Hepatocyte (in vitro differentiated cells): ENCODE results near the gene RNF208. TPM values are rescaled to one million over a fixed set of nuclear protein-coding genes. Genes with fewer than 3 reads are reported as not detected.

Source experiments
- DNase-seq: peaks from one replicate; pipeline ENCODE4 v3.0.0-alpha.2; 2016; ENCODE audit warnings: low spot score
- H2AFZ ChIP-seq: fragments of 200-600 bp; sonication (generic); 2 replicates; pipeline ENCODE4 v1.6.0; 2016; ENCODE audit warnings: antibody characterized with exemption, mild to moderate bottlenecking
- H3K27ac ChIP-seq: fragments of 200-600 bp; sonication (generic); 2 replicates; pipeline ENCODE4 v1.5.1; 2016; ENCODE audit warnings: mild to moderate bottlenecking
- H3K27me3 ChIP-seq: fragments of 200-600 bp; sonication (generic); 2 replicates; pipeline ENCODE4 v1.6.1; 2016
- H3K36me3 ChIP-seq: fragments of 200-600 bp; sonication (generic); replicated peaks from 2 replicates; pipeline ENCODE4 v1.5.1; 2016; ENCODE audit warnings: low read depth; ENCODE audit not compliant: insufficient read depth
- H3K4me1 ChIP-seq: fragments of 200-600 bp; sonication (generic); 2 replicates; pipeline ENCODE4 v1.5.1; 2016; ENCODE audit warnings: mild to moderate bottlenecking, moderate library complexity; ENCODE audit not compliant: insufficient read depth
- H3K4me2 ChIP-seq: fragments of 200-600 bp; sonication (generic); 2 replicates; pipeline ENCODE4 v1.6.0; 2016
- H3K4me3 ChIP-seq: fragments of 200-600 bp; sonication (generic); 2 replicates; pipeline ENCODE4 v1.5.1; 2016; ENCODE audit warnings: mild to moderate bottlenecking
- H3K79me2 ChIP-seq: fragments of 200-600 bp; sonication (generic); 2 replicates; pipeline ENCODE4 v1.6.0; 2017; ENCODE audit warnings: mild to moderate bottlenecking
- H3K9me2 ChIP-seq: fragments of 200-600 bp; sonication (generic); replicated peaks from 2 replicates; pipeline ENCODE4 v1.6.0; 2017; ENCODE audit warnings: mild to moderate bottlenecking; ENCODE audit not compliant: insufficient read depth
- H3K9me3 ChIP-seq: fragments of 200-600 bp; sonication (generic); 2 replicates; pipeline ENCODE4 v1.5.1; 2016; ENCODE audit warnings: low read depth, mild to moderate bottlenecking
- H4K20me1 ChIP-seq: fragments of 200-600 bp; sonication (generic); 2 replicates; pipeline ENCODE4 v1.6.0; 2016; ENCODE audit warnings: mild to moderate bottlenecking; ENCODE audit not compliant: insufficient read depth, poor library complexity, severe bottlenecking
- CTCF ChIP-seq: fragments of 200-600 bp; sonication (generic); IDR thresholded peaks from 2 replicates; pipeline ENCODE4 v1.5.1; 2016; ENCODE audit warnings: antibody characterized with exemption, mild to moderate bottlenecking; ENCODE audit not compliant: poor library complexity
- EZH2 ChIP-seq: fragments of 200-600 bp; sonication (generic); IDR thresholded peaks from 2 replicates; pipeline ENCODE4 v1.6.1; 2016; ENCODE audit warnings: antibody characterized with exemption, mild to moderate bottlenecking, borderline replicate concordance
- EZH2phosphoT487 ChIP-seq: fragments of 200-600 bp; sonication (generic); IDR thresholded peaks from one replicate; pipeline ENCODE4 v1.6.1; 2018; ENCODE audit warnings: antibody characterized with exemption, mild to moderate bottlenecking, low read depth, moderate library complexity; ENCODE audit not compliant: unreplicated experiment, severe bottlenecking
- WGBS: methylation state at CpG from one replicate; pipeline ENCODE4 v1.1.6; 2016; ENCODE audit warnings: low lambda C conversion rate; ENCODE audit errors: missing lambda C conversion rate; 5-methylcytosine and 5-hydroxymethylcytosine counted together
- polyA plus RNA-seq: library from polyadenylated mRNA; unstranded; fragments of >200 nt; fragmentation: Nextera tagmentation; extraction: Ambion mirVana; gene quantifications from 2 replicates; pipeline ENCODE4 v1.2.1, GENCODE V29; 2016
- total RNA-seq: library from RNA; depleted of rRNA; stranded (reverse); fragments of >200 nt; gene quantifications from 2 replicates; pipeline ENCODE4 v1.2.3, GENCODE V29; 2014

Gene RNF208
- total and polyA plus RNA-seq, 2 experiments from 2014 or later = 1.6 to 3.3 TPM

GRCh38 chr9:137184881-137185660 lies 37.0 kb downstream of the RNF208 start:
- 92% methylated on average over 48 of the region's 48 CpGs for WGBS
- Histone ChIP-seq H4K20me1 (peaks cover 14% of the 10 kb centered on the region), H3K27ac (no peak overlapping the region), H2AFZ (no peak overlapping the region), H3K27me3 (no peaks in the 10 kb centered on the region), H3K9me2 (no peaks in the 10 kb centered on the region), H3K4me2 (no peak overlapping the region), H3K9me3 (no peaks in the 10 kb centered on the region), H3K4me1 (peaks cover 14% of the 10 kb centered on the region), H3K36me3 (no peaks in the 10 kb centered on the region), H3K79me2 (peaks cover 26% of the 10 kb centered on the region), H3K4me3 (no peak overlapping the region)
- TF ChIP-seq EZH2 = no peak
- no peak for TF ChIP-seq CTCF
- TF ChIP-seq EZH2phosphoT487 = no peak
- no peak for DNase-seq

DNA sequence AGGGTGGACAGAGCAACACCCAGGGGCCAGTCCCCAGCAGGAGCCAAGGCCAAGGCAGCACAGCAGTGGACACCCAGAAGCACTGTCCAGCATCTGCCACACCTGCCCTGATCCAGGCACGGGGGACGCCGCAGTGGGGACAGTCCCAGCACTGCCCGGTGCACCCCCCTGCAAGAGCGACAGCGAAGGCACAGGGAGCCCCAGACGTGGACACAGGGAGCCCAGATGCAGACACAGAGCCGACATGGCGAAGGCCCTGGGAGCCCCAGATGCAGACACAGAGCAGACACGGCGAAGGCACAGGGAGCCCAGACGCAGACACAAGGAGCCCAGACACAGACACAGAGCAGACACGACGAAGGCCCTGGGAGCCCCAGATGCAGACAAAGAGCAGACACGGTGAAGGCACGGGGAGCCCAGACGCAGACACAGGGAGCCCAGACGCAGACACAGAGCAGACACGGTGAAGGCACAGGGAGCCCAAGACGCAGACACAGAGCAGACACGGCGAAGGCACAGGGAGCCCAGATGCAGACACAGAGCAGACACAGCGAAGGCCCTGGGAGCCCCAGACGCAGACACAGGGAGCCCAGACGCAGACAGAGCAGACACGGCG lies 38.0 kb downstream of the RNF208 start:
- H3K9me2 ChIP-seq = no peaks in the 10 kb centered on the region
- H3K36me3 ChIP-seq = no peaks in the 10 kb centered on the region
- DNase-seq = no peak
- H3K9me3 ChIP-seq = no peaks in the 10 kb centered on the region
- no peak for TF ChIP-seq EZH2phosphoT487
- no peak for TF ChIP-seq CTCF
- no peak for TF ChIP-seq EZH2
- WGBS = 95% methylated on average over 23 of the region's 27 CpGs
- H3K4me1 ChIP-seq = peaks cover 7% of the 10 kb centered on the region
- H2AFZ ChIP-seq = no peak overlapping the region
- no peak overlapping the region for H3K4me2 ChIP-seq
- peaks cover 4% of the 10 kb centered on the region for H4K20me1 ChIP-seq
- H3K79me2 ChIP-seq = peaks cover 19% of the 10 kb centered on the region
- H3K4me3 ChIP-seq = no peak overlapping the region
- H3K27ac ChIP-seq = no peak overlapping the region
- H3K27me3 ChIP-seq = no peaks in the 10 kb centered on the region

DNA sequence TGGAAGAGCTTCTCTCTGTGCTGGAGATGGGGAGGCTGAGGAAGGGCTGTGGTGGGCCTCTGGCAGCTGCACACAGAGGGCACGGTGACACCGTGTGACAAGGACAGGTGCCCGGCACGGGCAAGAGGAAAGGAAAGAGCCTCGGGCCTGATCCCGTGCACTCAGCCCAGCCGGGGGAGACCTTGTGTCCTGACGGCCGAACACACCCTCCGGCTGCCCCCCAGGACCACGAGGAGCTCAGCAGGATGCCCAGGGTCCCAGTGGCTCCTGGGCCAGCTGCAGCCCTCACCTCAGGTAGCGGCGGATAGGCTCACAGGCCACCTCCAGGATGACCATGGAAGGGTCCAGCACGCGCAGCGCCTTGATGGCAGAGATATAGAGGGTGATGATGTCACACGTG lies 39.2 kb downstream of the RNF208 start:
- no peak overlapping the region for H2AFZ ChIP-seq
- H3K79me2 ChIP-seq = peaks cover 15% of the 10 kb centered on the region
- WGBS = 95% methylated on average over 17 of the region's 17 CpGs
- DNase-seq = no peak
- peaks cover 7% of the 10 kb centered on the region for H3K4me1 ChIP-seq
- TF ChIP-seq CTCF (no peak), EZH2phosphoT487 (no peak), EZH2 (no peak)
- no peaks in the 10 kb centered on the region for H3K27me3 ChIP-seq
- no peak overlapping the region for H3K4me3 ChIP-seq
- no peak overlapping the region for H3K27ac ChIP-seq
- no peaks in the 10 kb centered on the region for H3K9me2 ChIP-seq
- H4K20me1 ChIP-seq = peaks cover 4% of the 10 kb centered on the region
- H3K9me3 ChIP-seq = no peaks in the 10 kb centered on the region
- H3K4me2 ChIP-seq = no peak overlapping the region
- no peaks in the 10 kb centered on the region for H3K36me3 ChIP-seq
